ENCODE data around the gene SCMH1. TPM values are rescaled to one million over a fixed set of nuclear protein-coding genes. Genes with fewer than 3 reads are reported as not detected.

SCMH1 gene
- total RNA-seq, 1 experiment from 2014 or later: 19.4 TPM

- TF ChIP-seq, protein P1, sequence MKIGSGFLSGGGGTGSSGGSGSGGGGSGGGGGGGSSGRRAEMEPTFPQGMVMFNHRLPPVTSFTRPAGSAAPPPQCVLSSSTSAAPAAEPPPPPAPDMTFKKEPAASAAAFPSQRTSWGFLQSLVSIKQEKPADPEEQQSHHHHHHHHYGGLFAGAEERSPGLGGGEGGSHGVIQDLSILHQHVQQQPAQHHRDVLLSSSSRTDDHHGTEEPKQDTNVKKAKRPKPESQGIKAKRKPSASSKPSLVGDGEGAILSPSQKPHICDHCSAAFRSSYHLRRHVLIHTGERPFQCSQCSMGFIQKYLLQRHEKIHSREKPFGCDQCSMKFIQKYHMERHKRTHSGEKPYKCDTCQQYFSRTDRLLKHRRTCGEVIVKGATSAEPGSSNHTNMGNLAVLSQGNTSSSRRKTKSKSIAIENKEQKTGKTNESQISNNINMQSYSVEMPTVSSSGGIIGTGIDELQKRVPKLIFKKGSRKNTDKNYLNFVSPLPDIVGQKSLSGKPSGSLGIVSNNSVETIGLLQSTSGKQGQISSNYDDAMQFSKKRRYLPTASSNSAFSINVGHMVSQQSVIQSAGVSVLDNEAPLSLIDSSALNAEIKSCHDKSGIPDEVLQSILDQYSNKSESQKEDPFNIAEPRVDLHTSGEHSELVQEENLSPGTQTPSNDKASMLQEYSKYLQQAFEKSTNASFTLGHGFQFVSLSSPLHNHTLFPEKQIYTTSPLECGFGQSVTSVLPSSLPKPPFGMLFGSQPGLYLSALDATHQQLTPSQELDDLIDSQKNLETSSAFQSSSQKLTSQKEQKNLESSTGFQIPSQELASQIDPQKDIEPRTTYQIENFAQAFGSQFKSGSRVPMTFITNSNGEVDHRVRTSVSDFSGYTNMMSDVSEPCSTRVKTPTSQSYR (CRISPR knock-in tag; IDR thresholded peaks at IDR 0.05): no peak
- TF ChIP-seq RORB (CRISPR knock-in tag; IDR thresholded peaks at IDR 0.05): no peak
- TF ChIP-seq, protein P2, sequence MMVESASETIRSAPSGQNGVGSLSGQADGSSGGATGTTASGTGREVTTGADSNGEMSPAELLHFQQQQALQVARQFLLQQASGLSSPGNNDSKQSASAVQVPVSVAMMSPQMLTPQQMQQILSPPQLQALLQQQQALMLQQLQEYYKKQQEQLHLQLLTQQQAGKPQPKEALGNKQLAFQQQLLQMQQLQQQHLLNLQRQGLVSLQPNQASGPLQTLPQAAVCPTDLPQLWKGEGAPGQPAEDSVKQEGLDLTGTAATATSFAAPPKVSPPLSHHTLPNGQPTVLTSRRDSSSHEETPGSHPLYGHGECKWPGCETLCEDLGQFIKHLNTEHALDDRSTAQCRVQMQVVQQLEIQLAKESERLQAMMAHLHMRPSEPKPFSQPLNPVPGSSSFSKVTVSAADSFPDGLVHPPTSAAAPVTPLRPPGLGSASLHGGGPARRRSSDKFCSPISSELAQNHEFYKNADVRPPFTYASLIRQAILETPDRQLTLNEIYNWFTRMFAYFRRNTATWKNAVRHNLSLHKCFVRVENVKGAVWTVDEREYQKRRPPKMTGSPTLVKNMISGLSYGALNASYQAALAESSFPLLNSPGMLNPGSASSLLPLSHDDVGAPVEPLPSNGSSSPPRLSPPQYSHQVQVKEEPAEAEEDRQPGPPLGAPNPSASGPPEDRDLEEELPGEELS (CRISPR knock-in tag; IDR thresholded peaks at IDR 0.05): no peak
- TF ChIP-seq, protein P3, sequence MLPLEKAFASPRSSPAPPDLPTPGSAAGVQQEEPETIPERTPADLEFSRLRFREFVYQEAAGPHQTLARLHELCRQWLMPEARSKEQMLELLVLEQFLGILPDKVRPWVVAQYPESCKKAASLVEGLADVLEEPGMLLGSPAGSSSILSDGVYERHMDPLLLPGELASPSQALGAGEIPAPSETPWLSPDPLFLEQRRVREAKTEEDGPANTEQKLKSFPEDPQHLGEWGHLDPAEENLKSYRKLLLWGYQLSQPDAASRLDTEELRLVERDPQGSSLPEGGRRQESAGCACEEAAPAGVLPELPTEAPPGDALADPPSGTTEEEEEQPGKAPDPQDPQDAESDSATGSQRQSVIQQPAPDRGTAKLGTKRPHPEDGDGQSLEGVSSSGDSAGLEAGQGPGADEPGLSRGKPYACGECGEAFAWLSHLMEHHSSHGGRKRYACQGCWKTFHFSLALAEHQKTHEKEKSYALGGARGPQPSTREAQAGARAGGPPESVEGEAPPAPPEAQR (CRISPR knock-in tag; IDR thresholded peaks at IDR 0.05): no peak
These were observed 131.8 kb downstream of the SCMH1 start (continued) for GRCh38 chr1:41110286-41110685.

- no peaks in the 10 kb centered on the region for H3K27me3 Mint-ChIP-seq (ENCODE audit: low read depth)
- DNase-seq (ENCODE audit: low spot score) (no peak), ATAC-seq (no peak)
- ChIA-PET CTCF (no interaction called here), POLR2A (no interaction called here)
- 0 out of 2 replicates have a peak, but pooled peaks cover 2% of the 10 kb centered on the region for H3K36me3 Mint-ChIP-seq
- no peaks in the 10 kb centered on the region for H3K9me3 Mint-ChIP-seq
- no peak overlapping the region for H3K4me3 Mint-ChIP-seq
- peak overlapping the region; percentile 66; the same call in 1 of the 2 replicates for H3K27ac Mint-ChIP-seq
- H3K4me1 Mint-ChIP-seq: peaks cover 11% of the 10 kb centered on the region
- TF ChIP-seq SMAD4 (CRISPR knock-in tag; IDR thresholded peaks at IDR 0.05) (no peak), ZBTB43 (CRISPR knock-in tag; IDR thresholded peaks at IDR 0.05) (no peak), MXD4 (CRISPR knock-in tag; IDR thresholded peaks at IDR 0.05; ENCODE audit: borderline replicate concordance) (no peak), GABPB1 (CRISPR knock-in tag; IDR thresholded peaks at IDR 0.05) (no peak), ELF4 (CRISPR knock-in tag; IDR thresholded peaks at IDR 0.05; ENCODE audit: low read depth) (no peak), NR2C2 (CRISPR knock-in tag; IDR thresholded peaks at IDR 0.05) (no peak), E2F4 (CRISPR knock-in tag; IDR thresholded peaks at IDR 0.05; ENCODE audit: borderline replicate concordance, low read depth) (no peak), ERG (CRISPR knock-in tag; IDR thresholded peaks at IDR 0.05) (no peak), IRF2 (CRISPR knock-in tag; IDR thresholded peaks at IDR 0.05; ENCODE audit: borderline replicate concordance, low read depth) (no peak), SP1 (CRISPR knock-in tag; conservative IDR thresholded peaks at IDR 0.05) (no peak), ETV6 (CRISPR knock-in tag; IDR thresholded peaks at IDR 0.05) (no peak), OVOL2 (CRISPR knock-in tag; IDR thresholded peaks at IDR 0.05; ENCODE audit: borderline replicate concordance) (no peak), E2F1 (CRISPR knock-in tag; IDR thresholded peaks at IDR 0.05) (no peak)
- TF ChIP-seq, protein P4, sequence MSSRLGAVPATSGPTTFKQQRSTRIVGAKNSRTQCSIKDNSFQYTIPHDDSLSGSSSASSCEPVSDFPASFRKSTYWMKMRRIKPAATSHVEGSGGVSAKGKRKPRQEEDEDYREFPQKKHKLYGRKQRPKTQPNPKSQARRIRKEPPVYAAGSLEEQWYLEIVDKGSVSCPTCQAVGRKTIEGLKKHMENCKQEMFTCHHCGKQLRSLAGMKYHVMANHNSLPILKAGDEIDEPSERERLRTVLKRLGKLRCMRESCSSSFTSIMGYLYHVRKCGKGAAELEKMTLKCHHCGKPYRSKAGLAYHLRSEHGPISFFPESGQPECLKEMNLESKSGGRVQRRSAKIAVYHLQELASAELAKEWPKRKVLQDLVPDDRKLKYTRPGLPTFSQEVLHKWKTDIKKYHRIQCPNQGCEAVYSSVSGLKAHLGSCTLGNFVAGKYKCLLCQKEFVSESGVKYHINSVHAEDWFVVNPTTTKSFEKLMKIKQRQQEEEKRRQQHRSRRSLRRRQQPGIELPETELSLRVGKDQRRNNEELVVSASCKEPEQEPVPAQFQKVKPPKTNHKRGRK (CRISPR knock-in tag; IDR thresholded peaks at IDR 0.05; ENCODE audit: borderline replicate concordance): no peak
- TF ChIP-seq, protein P5, sequence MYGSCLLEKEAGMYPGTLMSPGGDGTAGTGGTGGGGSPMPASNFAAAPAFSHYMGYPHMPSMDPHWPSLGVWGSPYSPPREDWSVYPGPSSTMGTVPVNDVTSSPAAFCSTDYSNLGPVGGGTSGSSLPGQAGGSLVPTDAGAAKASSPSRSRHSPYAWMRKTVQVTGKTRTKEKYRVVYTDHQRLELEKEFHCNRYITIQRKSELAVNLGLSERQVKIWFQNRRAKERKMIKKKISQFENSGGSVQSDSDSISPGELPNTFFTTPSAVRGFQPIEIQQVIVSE (CRISPR knock-in tag; IDR thresholded peaks at IDR 0.05; ENCODE audit: borderline replicate concordance): no peak
- TF ChIP-seq, protein P6, sequence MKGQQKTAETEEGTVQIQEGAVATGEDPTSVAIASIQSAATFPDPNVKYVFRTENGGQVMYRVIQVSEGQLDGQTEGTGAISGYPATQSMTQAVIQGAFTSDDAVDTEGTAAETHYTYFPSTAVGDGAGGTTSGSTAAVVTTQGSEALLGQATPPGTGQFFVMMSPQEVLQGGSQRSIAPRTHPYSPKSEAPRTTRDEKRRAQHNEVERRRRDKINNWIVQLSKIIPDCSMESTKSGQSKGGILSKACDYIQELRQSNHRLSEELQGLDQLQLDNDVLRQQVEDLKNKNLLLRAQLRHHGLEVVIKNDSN (CRISPR knock-in tag; IDR thresholded peaks at IDR 0.05): no peak
These were observed 132.6 kb downstream of the SCMH1 start for GRCh38 chr1:41109310-41110197.
